ENCODE data around the gene ABCC1.

GRCh38 chr16:16122264-16122663 lies 172.8 kb downstream of the ABCC1 start:
- TF ChIP-seq POLR2A (IDR thresholded peaks at IDR 0.05; ENCODE audit: extremely low read depth, insufficient read length), result no peak
- TF ChIP-seq CTCF (IDR thresholded peaks at IDR 0.05; ENCODE audit: low read depth, low read length), result no peak
- TF ChIP-seq MYC (IDR thresholded peaks at IDR 0.05; ENCODE audit: low read depth, low read length), result no peak
- TF ChIP-seq MAX (IDR thresholded peaks at IDR 0.05; ENCODE audit: low read depth, low read length), result no peak
